A549 (cell line): ENCODE results near the gene PTCD1.

Experiments
- POLR2A ChIP-seq: IDR thresholded peaks from 2 replicates; pipeline ENCODE4 v1.6.1; 2012; ENCODE audit warnings: mild to moderate bottlenecking, low read length
- SMC3 ChIP-seq: fragments of >200 bp; sonication (Bioruptor Twin); formaldehyde crosslinking; IDR thresholded peaks from 3 replicates; pipeline ENCODE4 v1.6.1; 2018; ENCODE audit warnings: inconsistent platforms
- SREBF2 ChIP-seq: fragments of 450-650 bp; IDR thresholded peaks from 2 replicates; pipeline ENCODE4 v1.6.1; 2014; ENCODE audit warnings: mild to moderate bottlenecking, moderate library complexity
- USF2 ChIP-seq: fragments of 450-650 bp; IDR thresholded peaks from 2 replicates; pipeline ENCODE4 v1.6.1; 2014; ENCODE audit warnings: antibody characterized with exemption

GRCh38 chr7:99394188-99394502, 44.5 kb downstream of the PTCD1 start:
- no peak for TF ChIP-seq SMC3
- no peak for TF ChIP-seq POLR2A
- TF ChIP-seq SREBF2, result no peak
- no peak for TF ChIP-seq USF2
